Measurements from ENCODE around the gene DPF3. TPM values are rescaled to one million over a fixed set of nuclear protein-coding genes. Genes with fewer than 3 reads are reported as not detected.

The DPF3 gene
- total and polyA plus RNA-seq, 2 of the 13 experiments (the other 11 are each of a cell fraction or from before 2014, with no cell fraction given), result 0.09 to 0.60 TPM

- no peak for TF ChIP-seq XRCC5 (optimal IDR thresholded peaks at IDR 0.05; ENCODE audit: low read length)
Observed at GRCh38 chr14:72792051-72792788, 101.7 kb downstream of the DPF3 start (continued).

GRCh38 chr14:72790887-72791566 is 102.9 kb downstream of the DPF3 start:
- intact Hi-C loops (cut with micrococcal nuclease; ENCODE audit: unreplicated experiment), result no loop called here
- H3K4me2 ChIP-seq (ENCODE audit: low read depth, low read length), result no peak overlapping the region
- in situ Hi-C loops (cut with HindIII; ENCODE audit: extremely low pct_ligation_motif_present, low pct_unique_long_range_greater_than_20kb), result no loop called here
- ChIA-PET POLR2A (no interaction called here), CTCF (ENCODE audit: low intra/inter-chr PET ratio, low total read pairs) (no interaction called here)
- H3K79me2 ChIP-seq (ENCODE audit: insufficient read depth, low read length), result no peaks in the 10 kb centered on the region
- H3K4me3 ChIP-seq (replicated peaks in 1 of 3; ENCODE audit: insufficient read depth in 1 of 3, low read depth in 2 of 3, low read length in 3 of 3), result no peak overlapping the region
- H3K4me1 ChIP-seq (ENCODE audit: insufficient read depth, low read length), result no peaks in the 10 kb centered on the region
- whole genome bisulfite sequencing (ENCODE audit: low lambda C conversion rate), result 49% methylated on average over 9 of the region's 10 CpGs
- no TSS peak for BruUV-seq (replicated peaks)
- ATAC-seq (no peak), FAIRE-seq (no peak), DNase-seq (ENCODE audit: low spot score) (no peak)
- H3K27ac ChIP-seq (ENCODE audit: extremely low read length, insufficient read depth, low read length), result no peak overlapping the region
- no peak for TF ChIP-seq CEBPG (CRISPR knock-in tag; IDR thresholded peaks at IDR 0.05)
- no peak overlapping the region for H2AFZ ChIP-seq (ENCODE audit: low read length)
- no peaks in the 10 kb centered on the region for H3K36me3 ChIP-seq (replicated peaks in 1 of 2; ENCODE audit: control insufficient read depth in 1 of 2, insufficient read depth in 2 of 2, low read length in 2 of 2)
- H3K27me3 ChIP-seq (ENCODE audit: control insufficient read depth in 1 of 2, insufficient read depth in 2 of 2, low read length in 2 of 2), result peaks cover 0 to 12% of the 10 kb centered on the region in 2 experiments; a peak in 1 of 5 replicates
- H3K9ac ChIP-seq (ENCODE audit: insufficient read depth, low read depth, low read length), result no peak overlapping the region
- H3K9me3 ChIP-seq (ENCODE audit: low read length), result no peaks in the 10 kb centered on the region
- no peaks in the 10 kb centered on the region for H4K20me1 ChIP-seq (ENCODE audit: insufficient read depth, low read length)

- Histone ChIP-seq H3K4me3 (replicated peaks in 1 of 3; ENCODE audit: insufficient read depth in 1 of 3, low read depth in 2 of 3, low read length in 3 of 3) (no peak overlapping the region), H3K9ac (ENCODE audit: insufficient read depth, low read depth, low read length) (no peak overlapping the region), H3K9me3 (ENCODE audit: low read length) (no peaks in the 10 kb centered on the region), H3K27ac (ENCODE audit: extremely low read length, insufficient read depth, low read length) (no peak overlapping the region), H3K79me2 (ENCODE audit: insufficient read depth, low read length) (no peaks in the 10 kb centered on the region), H2AFZ (ENCODE audit: low read length) (no peak overlapping the region), H3K36me3 (replicated peaks in 1 of 2; ENCODE audit: control insufficient read depth in 1 of 2, insufficient read depth in 2 of 2, low read length in 2 of 2) (no peaks in the 10 kb centered on the region), H3K4me1 (ENCODE audit: insufficient read depth, low read length) (no peaks in the 10 kb centered on the region), H3K27me3 (ENCODE audit: control insufficient read depth in 1 of 2, insufficient read depth in 2 of 2, low read length in 2 of 2) (peaks cover 0 to 12% of the 10 kb centered on the region in 2 experiments; a peak in 1 of 5 replicates), H4K20me1 (ENCODE audit: insufficient read depth, low read length) (no peaks in the 10 kb centered on the region), H3K4me2 (ENCODE audit: low read depth, low read length) (no peak overlapping the region)
- BruUV-seq (replicated peaks), result no TSS peak
- ATAC-seq (peak; percentile 73), DNase-seq (ENCODE audit: low spot score) (no peak), FAIRE-seq (no peak)
- 41% methylated on average over 12 of the region's 13 CpGs for WGBS (ENCODE audit: low lambda C conversion rate)
- ChIA-PET CTCF (ENCODE audit: low intra/inter-chr PET ratio, low total read pairs) (no interaction called here), POLR2A (no interaction called here)
- intact Hi-C loops (cut with micrococcal nuclease; ENCODE audit: unreplicated experiment), result no loop called here
- no peak for TF ChIP-seq HDAC6 (IDR thresholded peaks at IDR 0.05; ENCODE audit: low read depth, low read length)
- in situ Hi-C loops (cut with HindIII; ENCODE audit: extremely low pct_ligation_motif_present, low pct_unique_long_range_greater_than_20kb), result no loop called here
Observed at GRCh38 chr14:72788972-72789728, 104.8 kb downstream of the DPF3 start.
